CD1c-positive myeloid dendritic cell (primary cell): ENCODE data around the gene MARCHF3.
A peak's percentile ranks its signal among the peaks of the same experiment; 100 is the strongest.

ENCODE experiments used
- DNase-seq: peaks from one replicate; pipeline ENCODE4 v3.0.0-alpha.2; 2016; ENCODE audit errors: extremely low spot score

Gene MARCHF3

DNA sequence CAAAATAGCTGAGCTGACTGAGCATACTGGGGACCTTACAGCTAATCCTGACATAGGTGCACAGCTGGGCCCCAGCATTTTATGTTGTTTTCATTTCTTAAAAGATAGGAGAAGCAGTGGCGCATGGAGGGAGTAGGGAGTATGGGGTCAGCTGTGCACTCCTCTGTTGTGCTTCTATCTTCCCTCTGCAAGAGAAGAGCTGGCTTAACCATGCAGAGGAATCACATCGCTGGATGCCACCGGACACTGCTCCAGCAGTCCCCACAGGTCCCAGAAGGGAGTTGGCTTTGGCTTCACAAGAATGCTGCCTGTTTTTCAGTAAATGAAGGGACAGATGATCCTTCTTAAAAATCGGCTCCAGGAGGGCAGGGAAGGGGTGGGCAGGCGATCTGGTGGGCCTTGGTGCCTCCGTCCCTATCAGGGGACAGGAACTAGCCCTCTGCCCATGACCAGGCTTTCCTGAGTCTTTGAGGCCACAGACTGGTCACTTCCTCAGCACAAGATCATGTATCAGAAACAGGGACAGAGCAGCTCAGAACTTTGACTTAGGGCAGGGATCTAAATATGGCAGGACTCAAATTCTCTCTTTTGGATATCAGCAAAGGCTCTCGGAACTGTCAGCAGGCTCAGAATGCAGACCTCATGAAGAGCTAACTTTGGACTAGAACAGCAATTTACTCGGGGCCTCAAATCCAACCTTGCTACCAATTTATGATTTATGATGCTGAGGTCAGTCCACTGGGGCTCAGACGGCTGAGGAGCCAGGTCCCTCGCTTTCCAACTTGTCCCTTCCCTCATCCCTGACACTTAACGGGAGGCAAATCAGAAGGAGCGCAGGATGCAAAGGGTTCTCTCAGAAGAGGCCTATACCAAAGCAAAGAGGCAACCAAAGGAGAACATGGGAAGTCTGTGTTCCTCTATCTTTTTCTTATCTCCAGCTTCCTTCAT is 47.2 kb downstream of the MARCHF3 start:
- no peak for DNase-seq

DNA sequence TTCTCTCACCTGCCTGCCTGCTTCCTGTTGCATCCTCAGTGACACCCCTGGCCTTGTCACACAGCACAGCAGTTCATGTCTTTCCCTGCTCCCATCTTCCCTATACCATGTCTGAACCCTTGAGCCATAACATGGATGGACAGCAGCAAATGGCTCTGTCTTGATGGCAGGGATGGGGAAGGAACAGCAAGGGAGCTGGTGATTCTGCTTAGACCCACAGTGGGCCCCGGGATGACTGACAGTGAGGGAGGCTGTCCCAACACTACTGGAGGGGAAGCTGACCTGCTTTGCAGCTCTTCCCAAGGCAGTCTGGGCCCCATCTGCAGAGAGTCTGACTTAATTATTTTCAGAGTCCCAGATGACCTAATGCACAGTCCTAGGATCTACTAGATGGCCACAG is 48.2 kb downstream of the MARCHF3 start:
- DNase-seq = no peak

DNA sequence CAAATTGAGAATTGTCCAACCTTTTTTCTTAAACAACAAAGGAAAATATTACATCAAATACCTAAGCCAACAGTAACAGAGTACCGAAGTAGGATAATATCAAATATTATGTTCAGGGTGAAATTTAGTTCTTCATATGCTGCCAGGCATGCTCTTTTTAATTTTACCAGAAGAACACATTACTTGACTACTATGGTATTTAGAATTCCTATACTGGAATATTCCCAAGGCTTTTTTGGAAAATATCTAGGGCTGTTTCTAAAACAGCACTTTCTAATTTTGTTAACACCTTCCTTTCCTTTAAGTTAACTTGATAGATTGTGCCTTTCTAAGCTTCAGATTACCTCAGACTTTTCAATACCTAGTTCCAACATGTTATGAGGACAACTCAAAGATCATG is 48.7 kb downstream of the MARCHF3 start:
- DNase-seq = no peak

DNA sequence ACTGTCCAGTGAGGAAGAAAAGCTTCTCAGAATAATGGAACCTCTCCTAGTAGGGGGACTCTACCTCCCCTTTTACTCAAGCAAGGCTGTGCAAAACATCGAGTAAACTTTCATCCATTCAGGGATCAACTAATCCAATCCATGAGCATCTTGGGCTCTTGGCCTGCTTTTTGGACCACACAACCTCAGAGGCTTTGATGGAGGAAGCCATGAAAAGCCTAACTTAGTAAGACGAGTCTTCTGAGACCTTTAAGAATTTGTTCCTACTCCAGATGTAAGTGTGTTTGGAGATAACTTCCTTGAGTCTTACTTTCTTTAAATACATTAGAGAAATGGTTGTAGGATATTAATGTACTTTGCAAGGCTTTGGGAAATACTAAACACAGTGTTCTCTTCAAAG is 49.1 kb downstream of the MARCHF3 start:
- no peak for DNase-seq

DNA sequence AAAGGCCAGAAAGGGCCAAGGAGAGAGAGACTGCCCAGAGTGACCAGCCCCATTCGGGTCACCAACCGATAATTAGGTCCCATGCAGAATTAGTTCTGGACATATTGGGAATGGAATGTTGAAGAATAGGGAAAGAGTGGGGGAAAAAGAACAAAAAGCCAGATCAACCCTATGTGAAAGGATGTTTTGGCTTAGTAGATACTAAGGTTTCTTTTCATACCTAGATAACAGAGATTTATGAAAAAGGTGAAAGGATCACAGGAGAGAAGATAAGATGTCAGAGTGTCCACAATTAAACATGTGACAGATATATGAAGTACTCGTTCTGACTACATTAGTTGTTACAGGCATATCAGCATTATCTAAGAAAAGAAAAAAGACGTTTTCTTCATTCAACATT is 52.1 kb downstream of the MARCHF3 start:
- no peak for DNase-seq

DNA sequence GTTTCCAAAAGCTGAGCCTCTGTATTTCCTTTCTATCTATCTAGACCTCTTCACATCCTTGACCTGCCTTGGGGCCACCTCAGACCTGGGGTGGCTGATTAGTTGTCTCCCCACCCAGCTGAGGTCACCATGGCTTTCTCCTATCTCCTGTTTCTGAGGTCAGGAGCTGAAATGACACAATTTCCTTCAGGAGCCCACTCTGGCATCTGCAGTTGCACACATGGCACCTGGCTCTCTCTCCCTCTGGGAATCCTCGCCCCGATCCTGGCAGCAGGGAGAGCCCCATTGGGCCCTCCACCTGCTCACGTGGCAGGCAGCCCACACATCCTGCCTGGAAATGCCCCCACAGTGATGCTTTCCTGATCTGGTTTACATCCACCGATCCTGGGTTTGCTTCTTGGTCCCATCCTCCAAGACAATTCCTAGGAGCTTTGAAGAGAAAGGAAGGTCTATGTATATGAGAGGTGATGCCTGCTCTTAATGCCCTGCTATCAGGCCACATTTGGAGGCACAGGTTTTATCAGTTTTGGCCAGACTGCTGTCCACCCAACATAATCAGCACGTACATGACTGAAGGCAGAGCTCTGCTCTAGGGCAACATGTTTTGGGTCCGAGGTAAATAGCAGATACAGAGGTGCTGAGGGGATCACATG is 53.7 kb downstream of the MARCHF3 start:
- DNase-seq = no peak

DNA sequence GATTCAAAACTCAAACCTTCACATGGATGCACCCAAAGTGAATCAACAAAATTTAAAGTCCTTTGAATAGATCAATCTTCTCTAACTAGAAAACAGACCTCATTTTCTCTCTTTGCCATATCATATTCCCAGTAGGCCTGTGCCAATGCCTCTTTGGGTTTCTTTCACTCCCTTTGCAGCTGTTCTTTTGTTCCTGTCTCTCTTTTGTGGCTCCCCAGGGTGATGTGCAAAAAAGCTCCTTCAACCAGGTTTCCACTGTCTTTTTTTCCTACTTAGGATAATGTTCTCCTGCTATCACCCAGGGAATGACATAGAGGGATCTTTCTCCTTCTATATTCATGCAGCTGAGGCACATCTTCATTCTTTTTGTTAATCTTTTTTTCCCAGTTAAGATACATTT is 54.6 kb downstream of the MARCHF3 start:
- no peak for DNase-seq

DNA sequence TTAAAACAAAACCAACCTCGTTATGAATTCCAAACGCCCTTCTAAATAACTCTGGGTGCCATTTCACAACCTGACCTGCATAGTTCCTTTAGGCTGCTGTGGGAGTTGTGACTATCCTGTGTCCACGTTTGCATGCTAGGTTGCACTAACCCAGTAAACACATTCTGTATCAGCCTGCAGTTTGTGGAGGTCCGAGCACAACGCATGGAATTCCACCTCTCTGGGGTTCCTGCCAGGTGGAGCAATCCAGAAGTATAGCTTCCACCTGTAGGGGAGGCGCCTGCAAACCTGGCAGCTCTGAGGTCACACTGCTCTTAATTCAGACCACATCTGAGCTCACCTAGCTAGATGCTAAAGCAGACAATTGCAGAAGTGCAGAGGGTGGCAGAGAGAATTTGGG is 57.2 kb downstream of the MARCHF3 start:
- peak; percentile 18 for DNase-seq

DNA sequence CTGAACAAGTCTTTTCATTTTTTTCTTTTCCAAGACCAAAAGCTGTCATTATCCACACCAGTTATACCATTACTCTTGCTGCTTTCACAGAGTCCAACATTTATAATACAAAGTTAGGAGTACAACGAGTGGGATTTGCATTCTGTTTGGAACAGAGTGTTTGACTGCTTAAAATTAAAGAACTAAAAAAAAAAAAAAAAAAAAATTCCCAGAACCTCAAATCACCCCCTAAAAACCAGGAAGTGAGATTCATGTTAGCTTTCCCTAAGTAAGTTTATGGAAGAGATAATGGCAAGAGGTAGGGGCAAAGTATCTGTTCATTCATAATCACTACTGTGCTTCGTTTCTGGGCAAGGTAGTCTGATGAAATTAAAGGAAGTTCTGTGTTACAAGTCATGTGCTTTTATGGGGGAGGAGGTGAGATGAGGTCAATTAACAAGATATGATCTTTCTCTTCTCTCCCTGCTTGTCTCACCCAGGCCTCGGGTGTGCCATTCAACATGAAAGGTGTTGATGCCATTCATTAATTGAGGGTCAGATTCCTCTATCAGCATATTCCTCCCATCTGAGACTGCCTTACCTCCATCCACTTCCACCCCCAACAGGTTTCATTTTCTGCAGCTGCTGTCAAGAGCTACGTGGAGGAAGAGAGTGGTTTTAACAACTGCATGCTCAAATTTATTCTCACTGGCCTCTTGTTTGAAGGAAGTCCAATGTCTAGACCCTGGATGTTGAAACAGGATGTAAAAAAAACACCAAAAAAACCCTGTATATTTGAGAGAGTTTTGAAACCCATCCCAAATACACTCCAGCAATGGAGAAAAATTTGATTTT is 58.1 kb downstream of the MARCHF3 start:
- peak; percentile 56 for DNase-seq

DNA sequence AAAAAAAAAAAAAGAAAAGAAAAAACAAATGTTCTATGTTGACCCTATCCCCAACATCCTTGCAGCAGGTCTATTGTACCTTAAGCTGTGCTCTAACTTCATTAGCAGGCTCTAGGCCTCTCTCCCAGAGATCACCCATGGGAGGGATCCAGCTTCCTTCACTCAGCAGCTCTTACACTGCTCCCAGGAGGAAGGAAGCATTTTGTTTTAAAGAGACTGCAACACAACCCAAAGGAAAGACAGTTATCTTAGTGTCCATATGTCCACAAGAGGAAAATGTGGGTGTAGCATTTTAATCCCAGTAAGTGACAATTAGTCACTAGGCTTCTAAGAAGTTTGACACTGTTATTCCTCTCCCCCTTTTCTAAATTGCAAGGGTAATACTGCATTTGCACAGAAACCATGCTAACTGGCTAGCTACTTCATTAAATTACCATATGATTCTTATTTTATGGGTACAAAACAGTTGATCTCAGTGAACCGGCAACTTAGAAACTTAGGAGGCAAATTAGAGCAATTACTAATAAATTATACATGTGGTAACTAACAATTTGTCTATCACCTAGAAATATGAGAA is 58.8 kb downstream of the MARCHF3 start:
- DNase-seq = peak; percentile 27

DNA sequence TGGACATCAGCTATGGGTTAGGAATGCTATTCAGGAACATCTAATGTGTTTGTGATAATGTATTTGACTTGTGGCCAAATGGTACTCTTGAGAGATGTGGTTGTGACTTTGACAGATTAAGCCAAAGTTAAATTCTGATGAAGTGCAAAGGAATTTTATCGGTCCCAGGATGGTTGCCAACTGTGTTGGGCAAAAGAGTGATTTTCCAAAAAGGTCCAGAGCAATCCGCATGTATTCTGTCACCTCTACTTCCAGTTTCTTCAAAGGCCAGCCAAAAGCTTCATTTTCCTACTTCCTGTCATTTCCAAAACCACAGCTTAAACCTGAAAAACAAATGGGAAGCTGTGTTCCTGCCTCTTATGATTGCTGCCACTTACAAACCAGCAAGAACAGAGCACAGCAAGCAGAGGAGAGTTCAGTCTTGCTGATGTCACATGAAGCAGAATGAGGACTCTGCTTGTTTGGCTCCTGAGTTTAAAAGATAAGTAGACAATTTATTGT is 59.8 kb downstream of the MARCHF3 start:
- DNase-seq = peak; percentile 57

DNA sequence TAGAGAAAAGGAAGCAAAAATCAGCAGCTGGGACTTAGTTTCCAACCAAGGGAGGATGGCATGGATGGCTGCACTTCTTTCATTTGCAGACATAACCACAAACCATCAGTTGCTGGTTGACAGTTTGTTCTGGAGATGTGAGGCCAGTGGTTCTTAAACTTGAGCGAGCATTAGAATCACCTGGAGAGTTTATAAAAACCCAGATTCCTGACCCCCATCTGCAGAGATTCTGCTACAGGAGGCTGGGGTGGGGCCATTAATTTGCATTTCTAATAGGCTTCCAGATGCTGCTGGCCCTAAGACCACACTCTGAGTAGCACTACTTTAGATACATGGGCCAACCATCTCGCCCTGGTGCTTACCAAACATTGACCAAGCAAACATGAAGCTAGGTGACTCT is 60.8 kb downstream of the MARCHF3 start:
- DNase-seq = no peak

DNA sequence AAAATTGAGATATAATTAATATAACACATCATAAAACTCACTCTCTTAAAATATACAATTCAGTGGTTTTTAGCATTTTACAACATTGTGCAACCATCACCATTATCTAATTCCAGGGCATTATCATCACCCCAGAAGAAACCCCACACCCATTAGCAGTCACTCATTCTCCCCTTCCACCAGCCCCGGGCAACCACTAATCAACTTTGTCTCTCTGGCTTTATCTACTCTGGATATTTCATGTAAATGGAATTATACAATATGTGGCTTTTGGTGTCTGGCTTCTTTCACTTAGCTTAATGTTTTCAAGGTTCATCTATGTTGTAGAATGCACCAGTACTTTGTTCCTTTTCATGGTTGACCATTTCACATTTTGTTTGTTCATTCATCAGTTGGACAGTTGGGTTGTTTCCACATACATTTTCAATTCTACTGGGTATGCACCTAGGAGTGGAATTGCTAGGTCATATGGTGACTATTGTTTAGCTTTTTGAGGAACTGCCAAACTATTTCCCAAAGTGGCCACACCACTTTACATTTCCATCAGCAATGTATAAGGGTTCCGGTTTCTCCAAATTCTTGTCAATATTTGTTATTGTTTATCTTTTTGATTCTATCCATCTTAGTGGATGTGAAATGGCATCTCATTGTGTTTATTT is 62.4 kb downstream of the MARCHF3 start:
- DNase-seq = no peak

DNA sequence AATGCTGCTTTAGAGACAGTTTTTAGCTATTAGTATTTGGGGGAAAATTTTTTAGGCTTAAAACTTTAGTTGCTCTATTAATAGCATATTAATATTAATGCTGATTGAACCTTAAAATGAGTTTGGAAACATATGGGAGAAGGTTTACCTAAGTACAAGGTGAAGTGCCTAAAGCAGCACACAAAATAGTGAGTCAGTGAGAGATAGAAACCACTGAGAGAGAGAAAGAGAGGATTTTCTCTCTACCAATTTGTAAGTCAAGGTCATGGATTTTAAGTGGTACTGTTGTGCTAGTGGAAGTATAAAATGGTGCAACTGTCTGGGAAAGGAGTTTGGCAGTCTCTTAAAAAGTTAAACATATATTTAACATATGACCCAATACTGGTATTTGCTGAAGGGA is 64.9 kb downstream of the MARCHF3 start:
- no peak for DNase-seq

DNA sequence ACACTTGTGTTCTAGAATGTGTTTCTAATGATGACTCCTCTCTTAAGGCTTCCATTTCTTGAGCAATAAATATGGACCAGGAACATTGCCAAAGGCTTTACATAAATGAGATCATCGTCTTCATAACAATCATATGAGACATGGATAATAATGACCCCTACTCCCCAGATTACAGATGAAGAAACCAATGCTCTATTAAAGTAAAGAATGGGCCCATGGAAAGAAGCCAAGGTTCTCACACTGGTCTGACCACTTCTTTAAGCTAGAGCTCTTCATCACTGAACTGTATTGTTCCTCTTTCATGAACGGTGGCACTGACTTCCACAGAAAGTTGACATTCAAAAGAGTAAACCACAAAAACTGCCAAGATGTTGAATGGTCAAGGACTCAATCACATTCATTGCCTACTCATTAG is 65.3 kb downstream of the MARCHF3 start:
- peak; percentile 18 for DNase-seq

DNA sequence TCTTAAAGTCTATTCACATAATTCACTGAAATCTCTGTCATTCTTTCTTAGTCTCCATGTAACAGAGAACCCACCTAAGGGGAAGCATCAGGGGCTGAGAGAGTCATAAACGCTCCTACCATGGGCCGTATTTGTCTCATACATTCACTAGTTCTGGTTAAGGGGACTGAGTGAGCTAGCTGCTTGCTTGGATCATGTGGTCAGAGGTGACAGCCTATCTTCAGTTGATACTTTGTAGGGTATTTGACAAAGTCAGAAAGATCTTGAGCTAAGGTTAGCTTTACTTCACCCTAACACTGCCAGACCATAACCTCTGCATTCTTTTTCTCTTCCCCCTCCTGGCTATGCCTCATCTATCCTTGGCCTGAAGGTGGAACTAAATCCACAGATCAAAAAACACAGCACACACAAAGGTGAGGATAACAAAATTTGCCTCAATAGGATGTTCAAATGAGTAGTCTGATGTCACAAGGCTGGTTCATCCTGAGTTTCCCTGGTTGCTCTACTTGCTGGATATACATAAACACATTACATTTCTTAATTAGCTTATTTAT is 66.5 kb downstream of the MARCHF3 start:
- DNase-seq = no peak

DNA sequence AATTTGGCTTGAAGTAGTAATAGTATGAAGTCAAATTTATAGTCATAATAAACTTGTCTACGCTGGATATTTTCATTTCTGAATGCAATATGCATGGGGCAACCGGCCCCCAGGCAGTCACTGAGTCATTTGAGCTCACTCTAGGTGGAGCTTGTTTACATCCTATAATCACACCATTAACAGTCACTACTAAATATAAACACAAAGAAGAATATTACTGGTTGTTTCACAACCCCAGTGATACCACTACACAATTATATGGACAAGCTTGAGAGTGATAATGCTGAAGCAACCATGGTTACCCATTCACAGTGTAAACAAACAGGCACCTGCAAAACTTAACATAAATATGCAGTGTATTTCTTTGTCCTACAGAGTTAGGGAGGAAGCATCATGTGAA is 68.7 kb downstream of the MARCHF3 start:
- no peak for DNase-seq

DNA sequence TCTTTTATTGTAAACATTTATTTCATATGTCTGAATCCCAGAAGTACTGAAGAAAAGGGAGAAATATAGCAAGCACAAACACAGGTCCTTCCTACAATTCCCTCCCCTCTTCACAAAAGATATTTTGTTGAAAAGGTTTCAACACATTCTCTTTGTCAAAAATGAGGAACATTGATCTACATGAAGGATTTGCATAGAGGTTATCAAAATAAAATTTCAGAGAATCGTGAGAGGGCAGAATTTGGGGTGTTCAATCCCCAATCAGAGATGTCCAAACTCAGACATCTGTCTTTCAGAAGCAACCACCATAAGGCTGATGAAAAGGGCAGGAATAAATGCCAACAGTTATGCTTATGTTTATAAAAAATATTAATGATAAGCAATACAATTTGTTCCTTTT is 69.2 kb downstream of the MARCHF3 start:
- DNase-seq = no peak

DNA sequence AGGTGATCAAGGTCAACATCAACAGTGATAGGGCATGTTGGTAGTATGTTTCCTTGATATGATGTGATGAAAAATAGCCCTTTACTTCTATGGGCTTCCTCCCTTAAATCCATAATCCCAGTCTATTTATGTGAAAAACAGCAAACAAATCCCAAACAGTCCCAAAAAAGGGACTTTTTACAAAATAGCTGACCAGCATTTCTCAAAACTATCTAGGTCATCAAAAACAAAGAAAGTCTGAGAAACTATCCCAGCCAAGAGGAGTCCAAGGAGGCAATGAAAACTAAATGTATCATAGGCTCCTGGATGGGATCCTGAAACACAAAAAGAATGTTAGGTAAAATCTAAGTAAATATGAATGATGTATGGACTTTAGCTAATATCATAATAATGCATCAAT is 71.2 kb downstream of the MARCHF3 start:
- no peak for DNase-seq

DNA sequence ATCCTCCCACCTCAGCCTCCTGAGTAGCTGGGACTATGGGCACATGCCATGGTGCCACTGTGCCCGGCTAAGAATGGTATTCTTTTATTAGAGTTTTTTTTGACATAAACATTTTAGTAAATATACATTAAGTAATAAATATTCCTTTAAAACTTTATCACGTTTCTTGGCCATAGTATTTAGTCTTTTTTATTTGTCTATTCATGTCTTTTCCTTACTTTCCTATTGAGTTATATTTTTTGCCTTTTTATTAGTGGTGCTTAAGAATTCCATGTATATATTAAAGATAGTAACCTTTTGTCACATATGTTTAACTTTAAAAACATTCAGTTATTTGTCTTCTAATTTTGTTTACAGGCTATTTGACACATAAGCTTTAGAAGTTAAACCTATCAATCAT is 73.4 kb downstream of the MARCHF3 start:
- no peak for DNase-seq

DNA sequence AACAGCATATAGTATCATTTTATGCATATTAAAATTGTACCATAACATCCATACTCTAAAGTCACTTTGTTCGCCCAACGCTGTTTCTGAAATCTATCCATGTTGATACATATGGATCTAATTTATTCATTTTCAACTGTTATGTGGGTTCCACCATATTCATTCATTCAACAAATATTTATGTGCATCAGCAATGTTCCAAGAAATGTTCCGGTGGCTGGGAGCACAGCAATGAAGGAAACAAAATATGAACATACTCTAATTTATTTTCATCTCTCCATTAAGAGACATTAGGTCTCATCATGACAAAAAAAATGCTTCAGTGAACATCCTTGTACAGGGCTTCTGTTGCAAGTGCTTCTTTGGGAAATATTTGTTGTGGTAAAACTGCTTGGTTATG is 75.4 kb downstream of the MARCHF3 start:
- no peak for DNase-seq
